GM19397 (cell line): Measurements from ENCODE around the gene PCBP2.

Experiments
- ATAC-seq: cut with Tn5 transposase; IDR thresholded peaks from one replicate; pipeline ENCODE4 v1.9.1; 2021; ENCODE audit warnings: mild to moderate bottlenecking, moderate library complexity; ENCODE audit not compliant: unreplicated experiment

The PCBP2 gene

GRCh38 chr12:53506881-53507602 lies 55.1 kb downstream of the PCBP2 start, which contains the start of gene NPFF:
TSS of gene NPFF (minus strand) at chr12:53507484. CDS start at chr12:53507474, 10 bp downstream.
- ATAC-seq: no peak

- no peak for ATAC-seq
These were observed 55.6 kb downstream of the PCBP2 start for GRCh38 chr12:53507603-53507885.

GRCh38 chr12:53508534-53509170 lies 56.8 kb downstream of the PCBP2 start:
- ATAC-seq: peak; percentile 61

- no peak for ATAC-seq
These were observed 58.4 kb downstream of the PCBP2 start for GRCh38 chr12:53510181-53510812.

GRCh38 chr12:53513712-53514410 lies 62.0 kb downstream of the PCBP2 start:
- no peak for ATAC-seq

- no peak for ATAC-seq
These were observed 62.9 kb downstream of the PCBP2 start for GRCh38 chr12:53514628-53515290.

GRCh38 chr12:53515291-53515680 lies 63.4 kb downstream of the PCBP2 start:
- no peak for ATAC-seq

GRCh38 chr12:53516758-53517455 lies 65.0 kb downstream of the PCBP2 start:
- no peak for ATAC-seq

GRCh38 chr12:53518381-53518780 lies 66.5 kb downstream of the PCBP2 start:
- no peak for ATAC-seq

GRCh38 chr12:53523131-53523530 lies 71.2 kb downstream of the PCBP2 start:
- ATAC-seq: no peak

GRCh38 chr12:53524476-53524875 lies 72.6 kb downstream of the PCBP2 start:
- ATAC-seq: no peak

GRCh38 chr12:53530061-53530460 lies 78.2 kb downstream of the PCBP2 start:
- no peak for ATAC-seq
